NCI-H1436 (cell line): ENCODE results near the gene UPK1A.

Experiments
- DNase-seq: peaks from one replicate; lab custom pipeline; 2025; lab: John Stamatoyannopoulos, UW

UPK1A gene

DNA sequence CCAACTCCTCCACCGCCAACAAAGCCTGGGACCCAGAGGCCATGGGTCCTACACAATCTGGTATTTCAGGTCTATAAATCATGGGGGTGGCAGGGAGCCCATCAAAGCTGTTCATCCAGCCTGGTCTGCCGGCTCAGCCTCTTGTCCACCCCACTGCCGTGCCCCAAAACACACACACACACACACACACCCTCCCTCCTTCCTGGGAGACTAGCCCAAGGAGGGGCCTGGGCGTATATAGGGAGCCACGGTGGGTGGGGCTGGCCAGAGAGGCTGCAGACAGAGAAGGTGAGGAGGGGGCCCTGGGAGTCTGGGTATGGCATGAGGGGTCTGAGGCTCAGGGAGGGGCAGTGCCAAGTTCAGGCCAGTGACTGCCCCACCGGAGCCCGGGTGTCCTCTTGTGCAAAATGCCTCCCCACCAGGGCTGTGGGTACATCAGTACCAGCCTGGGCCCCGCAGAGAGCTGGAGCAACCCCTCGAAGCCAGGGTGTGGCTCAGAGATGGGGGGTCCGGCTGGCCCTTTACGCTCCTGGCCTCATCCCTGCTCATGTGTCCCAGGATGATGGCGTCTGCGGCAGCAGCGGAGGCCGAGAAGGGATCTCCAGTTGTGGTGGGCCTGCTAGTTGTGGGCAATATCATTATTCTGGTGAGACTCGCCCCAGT is at the start of gene UPK1A:
Gene UPK1A, plus strand, starts transcription at position 267 of the 663 bp plus-strand sequence. Its CDS starts 296 bp downstream, at position 563.
- no peak for DNase-seq

DNA sequence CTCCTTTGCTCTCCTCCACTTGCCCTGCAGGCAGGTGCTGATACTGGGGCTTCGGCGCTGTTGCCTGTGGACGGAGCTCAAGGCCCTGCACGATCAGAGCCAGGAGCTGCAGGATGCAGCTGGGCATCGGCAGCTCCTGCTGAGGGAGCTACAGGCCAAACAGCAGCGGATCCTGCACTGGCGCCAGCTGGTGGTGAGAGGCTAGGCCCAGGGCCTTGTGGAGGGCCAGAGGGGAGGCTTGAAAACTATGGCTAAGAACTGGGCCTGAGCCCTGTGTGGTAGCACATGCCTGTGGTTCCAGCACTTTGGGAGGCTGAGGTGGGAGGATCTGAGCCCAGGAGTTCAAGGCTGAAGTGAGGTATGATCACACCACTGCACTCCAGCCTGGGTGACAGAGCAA is 47.5 kb upstream of the UPK1A start:
- DNase-seq: no peak

DNA sequence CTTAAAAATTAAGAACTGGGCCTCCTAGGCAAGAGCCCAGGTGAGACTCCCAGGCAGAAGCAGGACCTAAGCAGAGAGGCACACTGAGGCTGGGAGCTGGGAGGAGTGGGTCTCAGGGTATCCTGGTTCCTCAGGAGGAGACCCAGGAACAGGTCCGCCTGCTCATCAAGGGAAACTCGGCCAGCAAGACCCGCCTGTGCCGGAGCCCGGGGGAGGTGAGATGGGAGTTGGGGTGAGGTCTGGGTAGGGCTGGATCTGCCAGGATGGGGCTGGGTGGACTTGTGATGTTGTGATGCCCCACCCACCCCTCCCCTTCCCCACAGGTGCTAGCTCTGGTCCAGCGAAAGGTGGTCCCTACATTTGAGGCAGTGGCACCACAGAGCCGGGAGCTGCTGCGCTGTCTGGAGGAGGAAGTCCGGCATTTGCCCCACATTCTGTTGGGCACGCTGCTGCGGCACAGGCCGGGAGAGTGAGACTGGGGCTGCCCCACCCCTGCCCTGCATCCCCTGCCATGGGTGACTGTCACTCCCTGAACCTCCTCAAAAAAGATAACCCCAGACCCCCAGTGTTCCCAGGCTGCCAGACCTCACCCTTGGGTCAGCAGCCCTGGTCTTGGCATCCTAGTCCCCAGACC is 46.9 kb upstream of the UPK1A start:
- no peak for DNase-seq

DNA sequence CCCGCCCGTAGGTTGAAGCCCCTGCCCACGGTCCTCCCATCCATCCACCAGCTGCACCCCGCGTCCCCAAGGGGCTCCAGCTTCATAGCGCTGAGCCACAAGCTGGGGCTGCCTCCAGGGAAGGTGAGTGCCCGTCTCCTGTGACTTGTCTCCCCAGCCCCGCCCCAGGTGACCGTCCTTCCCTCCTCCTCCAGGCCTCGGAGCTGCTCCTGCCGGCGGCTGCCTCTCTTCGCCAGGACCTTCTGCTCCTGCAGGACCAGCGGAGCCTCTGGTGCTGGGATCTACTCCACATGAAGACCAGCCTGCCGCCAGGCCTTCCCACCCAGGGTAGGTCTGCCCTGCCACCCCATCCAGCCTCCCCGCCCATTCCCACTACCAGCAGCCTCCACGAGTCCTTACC is 46.3 kb upstream of the UPK1A start:
- no peak for DNase-seq

DNA sequence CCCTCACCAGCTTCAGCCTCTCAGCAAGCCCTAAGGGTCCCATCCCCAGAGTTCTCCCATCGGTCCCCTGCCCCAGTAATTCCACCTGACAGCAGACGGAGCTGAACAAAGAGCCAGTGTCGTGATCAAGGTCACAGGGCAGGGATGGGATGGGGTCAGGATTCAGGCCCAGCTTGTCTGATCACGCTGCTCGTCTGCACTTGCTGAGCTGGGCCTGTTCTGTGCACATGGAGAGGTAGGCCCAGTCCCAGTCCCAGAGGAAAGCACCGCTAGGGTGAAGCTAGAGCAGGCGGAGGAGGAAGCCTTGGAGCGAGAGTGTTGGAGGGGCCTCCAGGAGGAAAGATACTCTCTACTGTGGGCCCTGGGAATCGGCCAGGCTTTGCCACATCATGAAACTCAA is 44.6 kb upstream of the UPK1A start:
- DNase-seq: no peak

DNA sequence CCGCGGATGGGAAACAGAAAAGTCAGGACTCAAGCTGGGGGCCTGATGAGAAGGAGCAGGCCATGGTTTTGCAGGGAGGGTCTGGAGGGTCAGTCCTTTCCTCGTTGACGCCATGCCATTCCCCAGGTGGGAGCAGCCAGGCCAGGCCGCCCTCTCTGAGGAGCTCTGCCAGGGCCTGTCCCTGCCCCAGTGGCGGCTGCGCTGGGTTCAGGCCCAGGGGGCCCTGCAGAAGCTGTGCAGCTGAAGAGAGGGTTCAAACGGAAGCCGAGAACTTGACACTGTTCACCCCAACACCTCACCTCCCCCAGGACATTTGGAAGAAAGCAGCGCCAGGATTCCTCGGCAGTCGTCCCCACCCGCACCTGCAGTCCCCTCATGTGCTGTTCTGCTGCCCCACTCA is 43.6 kb upstream of the UPK1A start:
- DNase-seq: no peak

DNA sequence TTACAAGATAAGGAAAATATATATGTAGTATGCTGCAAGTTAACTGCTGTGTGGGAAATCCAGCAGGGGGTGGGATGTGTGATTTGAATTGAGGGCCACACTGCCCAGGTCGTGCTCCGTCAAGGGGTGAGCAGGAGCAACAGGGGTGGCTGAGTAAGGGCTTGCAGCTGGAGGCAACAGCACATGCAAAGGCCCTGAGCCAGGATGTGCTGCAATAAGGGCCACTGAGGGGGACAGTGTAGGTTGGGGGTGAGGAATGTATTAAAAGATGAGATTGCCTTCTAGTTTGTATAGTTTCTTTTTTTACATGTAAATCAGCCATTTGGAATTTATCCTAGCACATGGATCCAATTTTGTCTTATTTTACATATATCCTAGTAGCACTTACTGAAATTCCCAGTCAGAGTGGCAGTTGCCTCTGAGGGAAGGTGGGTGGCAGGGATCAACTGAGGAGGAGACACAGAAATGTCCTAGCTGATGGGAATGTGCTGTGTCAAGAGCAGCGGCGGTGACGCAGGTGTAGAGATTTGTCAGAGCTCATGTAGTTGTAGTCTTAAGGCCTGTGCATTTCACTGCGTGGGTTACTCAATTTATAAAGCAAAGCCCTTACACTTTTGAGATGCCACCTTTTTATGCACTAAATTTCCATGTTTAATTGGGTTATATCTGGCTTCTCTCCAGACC is 42.8 kb upstream of the UPK1A start:
- no peak for DNase-seq

DNA sequence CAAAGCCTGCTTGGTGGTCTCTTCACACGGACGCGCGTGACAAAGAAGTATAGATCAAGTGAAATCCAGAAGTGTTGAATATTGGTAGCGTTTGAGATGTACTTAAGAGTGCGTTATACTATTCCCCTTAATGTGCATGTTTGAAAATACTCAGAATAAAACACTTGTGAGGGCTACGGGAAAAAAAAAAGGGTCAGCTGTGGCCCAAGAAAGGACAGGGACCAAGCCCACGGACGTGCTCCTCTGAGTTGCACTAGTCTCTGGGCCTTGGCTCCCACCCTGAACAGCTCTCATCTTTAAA is 38.1 kb upstream of the UPK1A start:
- no peak for DNase-seq

DNA sequence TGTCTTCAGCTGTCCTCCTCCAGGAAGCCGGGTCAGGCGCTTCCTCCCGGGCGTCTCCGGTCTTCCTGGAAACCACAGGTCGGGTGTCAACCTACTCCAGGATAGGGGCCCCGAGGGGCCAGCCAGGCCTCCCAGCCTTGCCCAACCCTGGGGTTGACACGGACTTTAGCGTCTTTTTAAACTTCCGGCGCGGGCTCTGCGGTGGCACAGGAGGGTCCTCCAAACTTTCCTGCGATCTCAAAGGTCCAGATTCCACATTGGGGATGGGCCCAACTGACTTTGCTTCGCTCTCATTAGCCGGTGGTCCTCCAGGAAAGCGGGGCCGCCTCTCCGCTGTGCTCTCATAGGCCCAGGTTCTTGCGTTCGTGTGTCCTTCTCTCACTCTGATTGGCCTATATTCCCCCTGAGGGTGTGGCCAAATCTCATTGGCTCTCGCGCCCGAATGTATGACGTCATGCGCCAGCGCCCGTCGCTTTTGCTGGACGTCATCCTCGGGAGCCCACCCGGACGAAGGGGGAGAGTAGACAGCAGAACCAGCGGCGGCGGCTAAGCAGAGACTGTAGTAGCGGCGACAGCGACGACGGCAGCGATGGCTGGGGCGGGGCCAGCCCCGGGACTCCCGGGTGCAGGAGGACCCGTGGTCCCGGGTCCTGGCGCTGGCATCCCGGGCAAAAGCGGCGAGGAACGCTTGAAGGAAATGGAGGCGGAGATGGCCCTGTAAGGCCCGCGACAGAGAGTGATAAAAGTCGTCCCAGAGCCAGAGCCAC is 37.6 kb upstream of the UPK1A start, which contains the start of gene RBM42:
Gene RBM42, plus strand, starts transcription at position 472 of the 767 bp plus-strand sequence. Its CDS starts 118 bp downstream, at position 590.
- peak; percentile 98 for DNase-seq

DNA sequence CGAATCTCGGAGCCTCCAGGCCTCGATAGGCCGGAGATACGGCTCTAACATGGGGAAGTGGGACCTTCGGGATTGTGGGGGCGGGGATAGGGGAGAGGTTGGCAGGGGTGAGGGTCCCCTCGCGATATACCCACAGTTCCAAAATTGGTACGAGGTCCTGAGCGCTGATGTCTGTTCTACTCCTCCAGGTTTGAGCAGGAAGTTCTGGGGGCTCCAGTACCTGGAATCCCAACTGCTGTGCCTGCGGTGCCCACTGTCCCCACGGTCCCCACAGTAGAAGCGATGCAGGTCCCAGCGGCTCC is 37.0 kb upstream of the UPK1A start:
- no peak for DNase-seq

DNA sequence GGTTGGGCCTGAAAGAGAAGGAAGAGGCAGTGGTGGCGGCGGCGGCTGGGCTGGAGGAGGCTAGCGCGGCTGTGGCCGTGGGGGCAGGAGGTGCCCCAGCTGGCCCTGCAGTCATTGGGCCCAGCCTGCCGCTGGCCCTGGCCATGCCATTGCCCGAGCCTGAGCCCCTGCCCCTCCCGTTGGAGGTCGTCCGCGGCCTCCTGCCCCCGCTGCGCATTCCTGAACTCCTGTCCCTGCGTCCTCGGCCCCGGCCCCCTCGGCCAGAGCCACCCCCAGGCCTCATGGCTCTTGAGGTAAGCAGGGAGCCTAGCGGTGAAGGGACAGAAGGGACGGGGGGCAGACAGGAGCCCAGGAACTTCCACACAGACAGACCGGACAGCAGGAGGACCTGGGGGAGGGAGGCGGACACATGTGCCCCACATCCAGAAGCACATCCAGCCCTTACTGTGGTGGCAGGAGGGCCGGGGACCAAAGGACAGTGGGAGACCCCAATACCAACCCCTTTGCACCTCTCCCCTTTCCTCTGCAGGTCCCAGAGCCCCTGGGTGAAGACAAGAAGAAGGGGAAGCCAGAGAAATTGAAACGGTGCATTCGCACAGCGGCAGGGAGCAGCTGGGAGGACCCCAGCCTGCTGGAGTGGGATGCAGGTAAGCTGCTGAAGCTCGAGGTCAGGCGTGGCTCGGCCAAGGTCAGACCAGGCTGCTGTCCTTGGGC is 32.4 kb upstream of the UPK1A start:
- no peak for DNase-seq

DNA sequence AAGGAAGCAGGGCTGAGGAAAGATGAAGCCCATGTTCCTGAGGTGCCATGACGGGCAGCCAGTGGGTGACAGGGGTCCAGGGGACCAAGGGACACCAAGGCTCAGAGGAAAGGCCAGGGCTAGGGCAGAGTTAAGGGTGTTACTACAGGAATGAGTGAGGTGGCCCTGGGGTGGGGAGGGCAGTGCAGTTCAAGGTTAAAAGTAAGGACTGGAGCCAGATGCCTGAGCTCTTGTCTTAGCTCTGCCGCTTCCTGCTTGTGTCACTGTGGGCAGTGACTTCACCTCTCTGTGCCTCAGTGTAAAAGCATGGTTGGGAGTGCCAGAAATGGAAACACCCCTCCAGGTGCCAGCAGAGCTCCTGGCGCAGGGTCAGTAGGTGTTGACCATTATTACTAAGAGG is 29.7 kb upstream of the UPK1A start:
- DNase-seq: no peak

DNA sequence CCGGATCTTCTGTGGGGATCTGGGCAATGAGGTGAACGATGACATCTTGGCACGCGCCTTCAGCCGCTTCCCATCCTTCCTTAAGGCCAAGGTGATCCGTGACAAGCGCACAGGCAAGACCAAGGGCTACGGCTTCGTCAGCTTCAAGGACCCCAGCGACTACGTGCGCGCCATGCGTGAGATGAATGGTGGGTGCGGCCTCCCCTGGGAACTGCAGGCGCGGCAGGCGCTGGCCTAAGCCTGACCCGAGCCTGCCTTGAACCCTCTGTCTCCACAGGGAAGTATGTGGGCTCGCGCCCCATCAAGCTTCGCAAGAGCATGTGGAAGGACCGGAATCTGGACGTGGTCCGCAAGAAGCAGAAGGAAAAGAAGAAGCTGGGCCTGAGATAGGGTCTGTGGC is 29.2 kb upstream of the UPK1A start:
- no peak for DNase-seq

DNA sequence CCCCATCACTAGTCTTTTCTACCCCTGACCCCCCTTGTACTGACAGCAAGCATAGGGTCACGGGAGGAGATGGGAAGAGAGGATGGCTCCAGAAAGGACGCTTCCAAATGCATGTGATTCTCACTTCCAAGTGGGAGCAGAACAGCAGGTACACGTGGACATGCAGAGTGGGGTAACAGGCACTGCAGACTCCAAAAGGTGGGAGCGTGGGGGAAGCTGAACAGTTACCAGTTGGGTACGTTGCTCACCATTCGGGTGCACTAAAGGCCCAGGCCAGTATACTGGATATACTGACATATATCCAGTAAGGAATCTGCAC is 27.0 kb upstream of the UPK1A start:
- DNase-seq: no peak

DNA sequence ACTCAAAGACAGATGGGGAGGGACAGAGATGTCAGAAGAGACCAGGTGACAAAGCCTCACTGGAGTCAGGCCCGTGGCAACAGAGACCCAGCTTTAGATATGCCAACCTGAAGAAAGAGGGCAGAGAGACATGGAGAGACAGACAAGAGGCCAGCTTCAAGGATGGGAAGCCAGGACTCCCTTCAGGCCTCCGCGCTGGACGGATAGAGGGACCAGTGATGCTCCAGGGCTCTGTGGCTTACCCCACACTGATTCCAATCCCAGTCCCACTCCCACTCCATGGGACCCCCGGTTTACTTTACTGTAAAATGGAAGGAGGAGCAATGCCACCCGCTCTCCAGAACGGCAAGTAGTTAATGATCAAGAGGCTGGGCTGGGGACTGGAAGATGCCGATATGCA is 26.5 kb upstream of the UPK1A start:
- DNase-seq: no peak

DNA sequence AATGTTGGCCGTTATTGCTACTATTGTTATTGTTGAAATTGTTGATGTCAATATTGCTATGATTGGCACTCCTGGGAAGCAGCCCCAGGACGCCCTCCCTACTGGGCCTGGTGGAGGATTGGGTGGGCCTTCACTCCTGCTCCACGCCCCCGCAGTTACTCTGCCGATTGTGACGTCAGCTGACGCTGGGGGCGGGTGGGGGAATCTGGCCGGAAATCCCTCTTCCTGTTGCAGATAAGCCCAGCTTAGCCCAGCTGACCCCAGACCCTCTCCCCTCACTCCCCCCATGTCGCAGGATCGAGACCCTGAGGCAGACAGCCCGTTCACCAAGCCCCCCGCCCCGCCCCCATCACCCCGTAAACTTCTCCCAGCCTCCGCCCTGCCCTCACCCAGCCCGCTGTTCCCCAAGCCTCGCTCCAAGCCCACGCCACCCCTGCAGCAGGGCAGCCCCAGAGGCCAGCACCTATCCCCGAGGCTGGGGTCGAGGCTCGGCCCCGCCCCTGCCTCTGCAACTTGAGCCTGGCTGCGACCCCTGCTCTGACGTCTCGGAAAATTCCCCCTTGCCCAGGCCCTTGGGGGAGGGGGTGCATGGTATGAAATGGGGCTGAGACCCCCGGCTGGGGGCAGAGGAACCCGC is 24.7 kb upstream of the UPK1A start, which contains the start of gene ETV2:
Gene ETV2, plus strand, starts transcription at position 231 of the 637 bp plus-strand sequence. CDS start 716 bp downstream, outside the sequence.
- no peak for DNase-seq

DNA sequence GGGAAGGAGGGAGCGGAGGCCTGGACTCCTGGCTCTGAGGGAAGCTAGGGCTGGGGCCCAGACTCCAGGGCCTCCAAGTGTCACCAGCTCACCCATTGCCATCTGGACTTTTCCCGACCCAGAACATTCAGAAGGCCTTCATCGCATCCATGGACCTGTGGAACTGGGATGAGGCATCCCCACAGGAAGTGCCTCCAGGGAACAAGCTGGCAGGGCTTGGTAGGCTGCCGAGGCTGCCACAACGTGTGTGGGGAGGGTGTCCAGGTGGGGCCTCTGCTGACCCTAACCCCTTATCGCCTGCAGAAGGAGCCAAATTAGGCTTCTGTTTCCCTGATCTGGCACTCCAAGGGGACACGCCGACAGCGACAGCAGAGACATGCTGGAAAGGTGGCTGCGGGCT is 24.0 kb upstream of the UPK1A start:
- no peak for DNase-seq

DNA sequence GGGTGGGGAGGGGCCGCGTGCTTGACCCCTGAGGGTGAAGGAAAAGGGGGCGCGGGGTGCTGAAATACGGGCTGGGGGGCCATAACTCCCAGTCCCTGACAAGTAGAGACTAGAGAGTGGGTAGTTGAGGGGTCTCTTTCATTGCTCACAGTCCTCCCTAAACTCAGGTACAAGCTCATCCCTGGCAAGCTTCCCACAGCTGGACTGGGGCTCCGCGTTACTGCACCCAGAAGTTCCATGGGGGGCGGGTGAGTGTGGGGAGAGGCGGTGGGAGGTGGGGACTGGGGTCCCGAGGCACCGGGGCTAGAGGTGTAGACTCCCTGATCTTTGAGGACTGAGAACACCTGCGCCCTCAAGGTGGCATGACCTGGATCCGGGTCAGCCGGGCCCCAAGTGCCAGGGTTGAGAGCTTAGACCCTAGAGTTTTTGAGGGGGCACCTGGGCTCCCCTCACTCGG is 23.5 kb upstream of the UPK1A start:
- DNase-seq: no peak

DNA sequence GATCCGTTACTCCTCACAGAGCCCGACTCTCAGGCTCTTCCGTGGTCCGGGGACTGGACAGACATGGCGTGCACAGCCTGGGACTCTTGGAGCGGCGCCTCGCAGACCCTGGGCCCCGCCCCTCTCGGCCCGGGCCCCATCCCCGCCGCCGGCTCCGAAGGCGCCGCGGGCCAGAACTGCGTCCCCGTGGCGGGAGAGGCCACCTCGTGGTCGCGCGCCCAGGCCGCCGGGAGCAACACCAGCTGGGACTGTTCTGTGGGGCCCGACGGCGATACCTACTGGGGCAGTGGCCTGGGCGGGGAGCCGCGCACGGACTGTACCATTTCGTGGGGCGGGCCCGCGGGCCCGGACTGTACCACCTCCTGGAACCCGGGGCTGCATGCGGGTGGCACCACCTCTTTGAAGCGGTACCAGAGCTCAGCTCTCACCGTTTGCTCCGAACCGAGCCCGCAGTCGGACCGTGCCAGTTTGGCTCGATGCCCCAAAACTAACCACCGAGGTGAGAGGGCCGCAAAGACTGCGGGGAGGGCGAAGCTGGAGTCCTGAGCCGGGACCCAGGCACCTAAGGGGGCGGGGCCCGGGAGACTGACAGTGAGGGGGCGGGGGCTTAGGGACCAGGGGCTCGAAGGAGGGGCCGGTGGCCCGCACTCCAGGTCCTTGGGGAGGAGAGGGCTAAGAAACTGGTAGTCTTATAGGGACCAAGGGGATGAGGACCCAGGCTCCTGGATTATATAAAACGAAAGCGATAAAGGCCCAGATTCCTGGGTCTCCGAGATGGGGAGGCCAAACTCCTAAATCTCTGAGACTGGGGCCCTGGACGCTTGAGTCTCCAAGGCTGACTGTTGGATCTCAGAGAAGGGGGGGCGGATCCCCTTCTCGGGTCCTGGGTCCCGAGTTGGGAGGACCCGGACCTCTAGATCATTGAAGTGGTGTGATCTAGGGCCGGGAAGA is 22.8 kb upstream of the UPK1A start:
- peak; percentile 87 for DNase-seq

DNA sequence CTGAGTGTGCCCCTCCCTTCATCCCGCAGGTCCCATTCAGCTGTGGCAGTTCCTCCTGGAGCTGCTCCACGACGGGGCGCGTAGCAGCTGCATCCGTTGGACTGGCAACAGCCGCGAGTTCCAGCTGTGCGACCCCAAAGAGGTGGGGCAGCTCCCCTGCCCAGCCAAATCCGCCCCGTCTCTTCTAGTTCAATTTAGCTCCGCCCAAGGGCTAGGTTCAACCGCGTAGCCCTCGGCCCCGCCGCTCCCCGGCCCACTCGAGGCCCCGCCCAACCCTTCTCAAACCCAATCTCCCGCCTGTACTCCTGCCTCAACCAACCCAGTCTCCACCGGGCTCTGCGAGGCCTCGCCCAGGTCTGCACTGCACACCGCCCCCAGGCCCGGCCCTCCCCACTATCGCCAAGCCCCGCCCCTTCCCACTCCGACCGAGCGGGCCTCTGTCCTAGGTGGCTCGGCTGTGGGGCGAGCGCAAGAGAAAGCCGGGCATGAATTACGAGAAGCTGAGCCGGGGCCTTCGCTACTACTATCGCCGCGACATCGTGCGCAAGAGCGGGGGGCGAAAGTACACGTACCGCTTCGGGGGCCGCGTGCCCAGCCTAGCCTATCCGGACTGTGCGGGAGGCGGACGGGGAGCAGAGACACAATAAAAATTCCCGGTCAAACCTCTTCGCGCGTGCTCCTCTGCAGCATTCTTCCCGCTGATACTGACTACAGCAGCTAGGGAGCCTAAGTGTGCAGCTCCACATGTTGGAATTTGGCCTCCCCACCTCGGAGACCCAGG is 21.9 kb upstream of the UPK1A start:
- peak; percentile 93 for DNase-seq
